ENCODE data around the gene C22orf31. TPM values are rescaled to one million over a fixed set of nuclear protein-coding genes. Genes with fewer than 3 reads are reported as not detected.

Gene C22orf31
- total RNA-seq, 4 donors from 2014 or later, result not detected

GRCh38 chr22:29022101-29022817, 39.4 kb downstream of the C22orf31 start:
- no peak for TF ChIP-seq CTCF (IDR thresholded peaks at IDR 0.05; ENCODE audit: low read depth)

DNA sequence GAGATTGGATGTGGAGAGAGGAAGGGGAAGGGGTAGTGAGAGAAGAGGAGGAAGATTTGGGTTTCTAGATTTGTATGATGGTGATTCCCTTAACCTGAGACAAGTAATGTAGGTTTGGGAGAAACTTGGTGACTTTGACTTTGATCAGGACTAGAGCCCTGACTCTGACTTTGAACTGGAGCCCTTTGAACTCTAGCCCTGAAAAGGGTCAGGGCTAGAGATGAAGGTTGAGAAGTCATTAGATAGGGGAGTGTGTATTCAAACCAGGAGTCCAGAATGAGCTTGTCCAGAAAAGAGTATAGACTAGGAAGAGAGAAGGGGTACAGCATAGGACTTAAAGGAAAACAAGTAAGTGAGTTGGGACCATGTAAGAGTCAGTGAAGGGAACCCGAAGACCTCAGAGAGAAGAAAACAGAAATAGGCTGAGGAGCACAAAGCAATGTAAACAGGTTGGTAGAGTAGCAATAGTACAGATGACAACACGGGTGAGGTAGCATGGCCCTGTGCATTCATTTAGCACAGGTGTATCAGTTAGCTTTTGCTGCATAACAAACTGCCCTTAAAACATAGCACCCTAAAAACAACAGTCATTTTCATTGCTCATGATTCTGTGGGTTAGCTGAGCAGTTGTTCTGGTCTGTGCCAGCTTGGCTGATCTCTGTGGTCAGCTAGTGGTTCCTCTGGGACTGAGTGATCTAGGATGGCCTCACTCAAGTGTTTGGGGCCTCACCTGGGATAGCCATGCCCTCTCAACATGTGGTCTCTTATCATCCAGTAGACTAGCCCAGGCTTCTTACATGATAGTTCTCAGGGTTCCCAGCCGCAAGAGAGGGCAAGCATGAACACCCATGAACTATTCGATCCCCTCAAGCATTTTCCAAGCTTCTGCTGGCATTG, 43.1 kb downstream of the C22orf31 start:
- no peak for TF ChIP-seq CTCF (IDR thresholded peaks at IDR 0.05; ENCODE audit: low read depth)

DNA sequence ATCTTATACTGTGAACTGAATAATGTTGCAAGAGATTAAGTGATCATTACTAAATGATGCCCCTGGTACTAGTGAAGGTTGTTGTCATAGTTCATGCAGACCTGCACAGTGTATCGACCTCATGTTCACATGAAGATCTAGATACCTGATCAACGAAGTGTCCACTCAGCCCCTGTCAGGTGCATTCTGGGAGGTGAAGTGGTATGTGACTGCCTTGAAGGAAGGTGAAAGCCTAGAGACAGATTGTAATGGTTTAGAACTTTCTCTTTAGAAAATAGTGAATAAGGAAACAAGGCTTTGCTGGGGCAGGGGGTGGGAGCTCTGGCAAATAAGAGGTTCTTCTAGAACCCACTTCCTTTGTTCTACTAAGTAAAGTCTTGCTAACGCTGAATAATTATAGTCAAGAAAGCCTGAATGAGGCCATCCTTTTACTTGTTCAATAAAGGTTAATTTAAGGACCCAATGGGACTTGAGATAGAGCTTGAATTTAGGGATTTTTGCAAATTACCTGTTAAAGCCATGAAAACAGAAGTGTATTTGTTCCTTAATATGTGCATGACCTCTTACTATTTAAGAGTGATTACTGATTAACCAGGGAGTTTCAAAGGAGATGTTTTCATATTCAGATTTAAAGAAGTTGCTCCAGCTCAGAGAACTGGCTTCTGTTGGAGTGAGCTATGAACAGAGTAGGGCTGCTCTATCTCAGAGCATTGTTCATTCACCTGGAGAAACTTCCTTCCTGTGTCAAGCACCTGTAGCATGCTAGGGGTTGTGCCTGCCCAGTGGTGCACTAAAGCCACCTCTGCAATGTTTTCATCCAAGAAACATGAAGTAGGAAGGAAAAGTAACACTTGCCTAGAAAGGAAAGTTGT, 45.3 kb downstream of the C22orf31 start:
- TF ChIP-seq CTCF (IDR thresholded peaks at IDR 0.05; ENCODE audit: low read depth), result no peak

GRCh38 chr22:29014773-29015172, 46.9 kb downstream of the C22orf31 start:
- no peak for TF ChIP-seq CTCF (IDR thresholded peaks at IDR 0.05; ENCODE audit: low read depth)

- TF ChIP-seq CTCF (IDR thresholded peaks at IDR 0.05; ENCODE audit: low read depth), result no peak
These were observed 47.3 kb downstream of the C22orf31 start for GRCh38 chr22:29014293-29014692.

DNA sequence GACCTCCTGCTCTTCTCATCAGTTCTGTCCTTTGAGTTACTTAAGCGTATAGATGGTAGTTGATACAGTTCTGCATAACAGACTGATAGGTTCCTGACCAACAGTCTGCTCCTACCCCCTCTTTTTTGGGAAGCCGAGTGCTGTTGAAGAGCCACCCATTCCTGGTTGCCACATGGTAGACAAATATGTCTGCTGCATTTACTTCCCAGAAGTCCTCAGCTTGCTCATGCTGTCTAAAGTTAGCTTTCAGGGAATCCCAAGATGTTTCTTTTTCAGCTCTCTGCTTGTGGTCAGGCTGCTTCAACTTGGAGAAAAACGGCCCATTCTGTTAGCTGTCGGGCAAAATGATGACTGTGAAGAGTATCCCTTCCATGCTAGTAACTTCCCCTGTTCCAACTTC, 48.7 kb downstream of the C22orf31 start:
- TF ChIP-seq CTCF (IDR thresholded peaks at IDR 0.05; ENCODE audit: low read depth), result no peak

Data from subcutaneous adipose tissue (tissue), 4 donors.